Neural cell (in vitro differentiated cells): ENCODE data around the gene LGALS12. TPM values are rescaled to one million over a fixed set of nuclear protein-coding genes. Genes with fewer than 3 reads are reported as not detected.

Source experiments
- H2AFZ ChIP-seq: fragments of 200-600, 300-800 bp; sonication (generic), shearing (Covaris generic); 2 replicates; pipeline ENCODE4 v1.6.0; 2014; ENCODE audit warnings: low read depth, mild to moderate bottlenecking, antibody characterized with exemption, low read length, moderate library complexity
- H3F3A ChIP-seq: fragments of 200-600 bp; shearing (Covaris generic); 2 replicates; pipeline ENCODE4 v1.6.1; 2016; ENCODE audit warnings: mild to moderate bottlenecking, moderate library complexity, mixed read lengths, antibody characterized with exemption, low read length; ENCODE audit not compliant: insufficient read depth, poor library complexity, severe bottlenecking
- H3K27ac ChIP-seq: fragments of 200-600, 300-800 bp; sonication (generic), shearing (Covaris generic); 2 replicates; pipeline ENCODE4 v1.5.1; 2014; ENCODE audit warnings: mild to moderate bottlenecking, low read length, moderate library complexity
- H3K27me3 ChIP-seq: fragments of 300-800, 200-600 bp; sonication (generic), shearing (Covaris generic); 2 replicates; pipeline ENCODE4 v1.6.0; 2014; ENCODE audit warnings: mild to moderate bottlenecking, low read depth, low read length, moderate library complexity; ENCODE audit not compliant: insufficient read depth
- H3K36me3 ChIP-seq: fragments of 300-800, 200-600 bp; sonication (generic), shearing (Covaris generic); 2 replicates; pipeline ENCODE4 v1.5.1; 2014; ENCODE audit warnings: mild to moderate bottlenecking, antibody characterized with exemption, low read length, moderate library complexity; ENCODE audit not compliant: insufficient read depth
- H3K4me2 ChIP-seq: fragments of 300-800, 200-600 bp; sonication (generic), shearing (Covaris generic); 2 replicates; pipeline ENCODE4 v1.6.0; 2014; ENCODE audit warnings: mild to moderate bottlenecking, low read length
- H3K4me3 ChIP-seq: fragments of 300-800, 200-600 bp; sonication (generic), shearing (Covaris generic); 2 replicates; pipeline ENCODE4 v1.5.1; 2014; ENCODE audit warnings: mild to moderate bottlenecking, low read length, moderate library complexity
- H3K79me2 ChIP-seq: fragments of 200-600 bp; shearing (Covaris generic); replicated peaks from 2 replicates; pipeline ENCODE4 v1.6.0; 2014; ENCODE audit warnings: mild to moderate bottlenecking, low read length, moderate library complexity; ENCODE audit not compliant: insufficient read depth
- H3K9ac ChIP-seq: fragments of 300-800, 200-600 bp; sonication (generic), shearing (Covaris generic); 2 replicates; pipeline ENCODE4 v1.6.1; 2016; ENCODE audit warnings: mild to moderate bottlenecking, low read length, mixed read lengths
- H3K9me2 ChIP-seq: fragments of 200-600 bp; shearing (Covaris generic); 2 replicates; pipeline ENCODE4 v1.6.1; 2016; ENCODE audit warnings: mild to moderate bottlenecking, low read length, mixed read lengths; ENCODE audit not compliant: insufficient read depth
- H3K9me3 ChIP-seq: fragments of 200-600, 300-800 bp; sonication (generic), shearing (Covaris generic); 2 replicates; pipeline ENCODE4 v1.6.1; 2016; ENCODE audit warnings: mild to moderate bottlenecking, mixed run types, low read length, moderate library complexity, mixed read lengths
- H4K20me1 ChIP-seq: fragments of 200-600 bp; shearing (Covaris generic); 2 replicates; pipeline ENCODE4 v1.6.1; 2016; ENCODE audit warnings: mild to moderate bottlenecking, mixed run types; ENCODE audit not compliant: insufficient read depth
- EP300 ChIP-seq: fragments of 450-650 bp; conservative IDR thresholded peaks from 2 replicates; pipeline ENCODE4 v1.6.1; 2014; ENCODE audit warnings: antibody characterized with exemption, mild to moderate bottlenecking, moderate library complexity; ENCODE audit not compliant: poor library complexity, severe bottlenecking
- EZH2 ChIP-seq: fragments of 200-600, 300-800 bp; shearing (Covaris generic), sonication (generic); IDR thresholded peaks from 2 replicates; pipeline ENCODE4 v1.6.1; 2014; ENCODE audit warnings: antibody characterized with exemption, low read length, borderline replicate concordance, mild to moderate bottlenecking; ENCODE audit not compliant: insufficient read depth, poor library complexity, severe bottlenecking
- MXI1 ChIP-seq: fragments of 450-650 bp; conservative IDR thresholded peaks from 2 replicates; pipeline ENCODE4 v1.6.1; 2014; ENCODE audit warnings: antibody characterized with exemption, mild to moderate bottlenecking; ENCODE audit not compliant: poor library complexity, severe bottlenecking
- POLR2AphosphoS5 ChIP-seq: IDR thresholded peaks from 2 replicates; pipeline ENCODE4 v1.6.1; 2012
- RAD21 ChIP-seq: fragments of 450-650 bp; conservative IDR thresholded peaks from 2 replicates; pipeline ENCODE4 v1.6.1; 2014; ENCODE audit warnings: antibody characterized with exemption, mild to moderate bottlenecking, moderate library complexity
- REST ChIP-seq: IDR thresholded peaks from 2 replicates; pipeline ENCODE4 v1.6.1; 2012; ENCODE audit warnings: borderline replicate concordance
- SMC3 ChIP-seq: fragments of 450-650 bp; conservative IDR thresholded peaks from 2 replicates; pipeline ENCODE4 v1.6.1; 2014; ENCODE audit warnings: antibody characterized with exemption, mild to moderate bottlenecking, moderate library complexity; ENCODE audit not compliant: poor library complexity
- TAF1 ChIP-seq: IDR thresholded peaks from 2 replicates; pipeline ENCODE4 v1.6.1; 2012; ENCODE audit warnings: low read depth
- polyA plus RNA-seq: library from polyadenylated mRNA; depleted of rRNA; stranded (reverse); fragments of >200 nt; gene quantifications from 2 replicates; pipeline ENCODE4 v1.2.3, GENCODE V29; 2014
- TF ChIP-seq, protein P1 (sequence below): fragments of 450-650 bp; IDR thresholded peaks from 2 replicates; pipeline ENCODE4 v1.5.1; 2014; ENCODE audit warnings: antibody characterized with exemption, mild to moderate bottlenecking, moderate library complexity; ENCODE audit not compliant: poor library complexity, severe bottlenecking

Gene LGALS12
- polyA plus RNA-seq, 1 donor from 2014 or later, result not detected

GRCh38 chr11:63551889-63552266, 46.0 kb downstream of the LGALS12 start:
- H3K79me2 ChIP-seq, result no peaks in the 10 kb centered on the region
- H4K20me1 ChIP-seq, result no peaks in the 10 kb centered on the region
- H3K27ac ChIP-seq, result no peak overlapping the region
- H3K27me3 ChIP-seq, result no peaks in the 10 kb centered on the region
- no peak overlapping the region for H3K4me3 ChIP-seq
- H3K9ac ChIP-seq, result no peak overlapping the region
- TF ChIP-seq TAF1 (no peak), MXI1 (no peak), POLR2AphosphoS5 (no peak), EZH2 (no peak), SMC3 (no peak), RAD21 (no peak), EP300 (no peak), REST (no peak)
- TF ChIP-seq, protein P1, sequence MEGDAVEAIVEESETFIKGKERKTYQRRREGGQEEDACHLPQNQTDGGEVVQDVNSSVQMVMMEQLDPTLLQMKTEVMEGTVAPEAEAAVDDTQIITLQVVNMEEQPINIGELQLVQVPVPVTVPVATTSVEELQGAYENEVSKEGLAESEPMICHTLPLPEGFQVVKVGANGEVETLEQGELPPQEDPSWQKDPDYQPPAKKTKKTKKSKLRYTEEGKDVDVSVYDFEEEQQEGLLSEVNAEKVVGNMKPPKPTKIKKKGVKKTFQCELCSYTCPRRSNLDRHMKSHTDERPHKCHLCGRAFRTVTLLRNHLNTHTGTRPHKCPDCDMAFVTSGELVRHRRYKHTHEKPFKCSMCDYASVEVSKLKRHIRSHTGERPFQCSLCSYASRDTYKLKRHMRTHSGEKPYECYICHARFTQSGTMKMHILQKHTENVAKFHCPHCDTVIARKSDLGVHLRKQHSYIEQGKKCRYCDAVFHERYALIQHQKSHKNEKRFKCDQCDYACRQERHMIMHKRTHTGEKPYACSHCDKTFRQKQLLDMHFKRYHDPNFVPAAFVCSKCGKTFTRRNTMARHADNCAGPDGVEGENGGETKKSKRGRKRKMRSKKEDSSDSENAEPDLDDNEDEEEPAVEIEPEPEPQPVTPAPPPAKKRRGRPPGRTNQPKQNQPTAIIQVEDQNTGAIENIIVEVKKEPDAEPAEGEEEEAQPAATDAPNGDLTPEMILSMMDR, result no peak
- H3K36me3 ChIP-seq, result no peaks in the 10 kb centered on the region
- no peaks in the 10 kb centered on the region for H3F3A ChIP-seq
- no peaks in the 10 kb centered on the region for H3K9me2 ChIP-seq
- H3K4me2 ChIP-seq, result no peak overlapping the region
- no peaks in the 10 kb centered on the region for H3K9me3 ChIP-seq
- H2AFZ ChIP-seq, result no peak overlapping the region

GRCh38 chr11:63552921-63553320, 47.0 kb downstream of the LGALS12 start:
- H4K20me1 ChIP-seq, result no peaks in the 10 kb centered on the region
- TF ChIP-seq REST, result no peak
- no peak for TF ChIP-seq EP300
- TF ChIP-seq MXI1, result no peak
- H2AFZ ChIP-seq, result no peak overlapping the region
- no peaks in the 10 kb centered on the region for H3K36me3 ChIP-seq
- H3K27ac ChIP-seq, result no peak overlapping the region
- H3K4me2 ChIP-seq, result no peak overlapping the region
- H3K9me3 ChIP-seq, result no peaks in the 10 kb centered on the region
- no peaks in the 10 kb centered on the region for H3K9me2 ChIP-seq
- H3F3A ChIP-seq, result no peaks in the 10 kb centered on the region
- no peaks in the 10 kb centered on the region for H3K79me2 ChIP-seq
- no peak overlapping the region for H3K4me3 ChIP-seq
- no peaks in the 10 kb centered on the region for H3K27me3 ChIP-seq
- H3K9ac ChIP-seq, result no peak overlapping the region
